ENCODE data around the gene SMIM20. TPM values are rescaled to one million over a fixed set of nuclear protein-coding genes. Genes with fewer than 3 reads are reported as not detected.

The SMIM20 gene
- total and polyA plus RNA-seq, 8 donors, result 19.4 to 85.3 (median 43.8) TPM; not detected in 1

DNA sequence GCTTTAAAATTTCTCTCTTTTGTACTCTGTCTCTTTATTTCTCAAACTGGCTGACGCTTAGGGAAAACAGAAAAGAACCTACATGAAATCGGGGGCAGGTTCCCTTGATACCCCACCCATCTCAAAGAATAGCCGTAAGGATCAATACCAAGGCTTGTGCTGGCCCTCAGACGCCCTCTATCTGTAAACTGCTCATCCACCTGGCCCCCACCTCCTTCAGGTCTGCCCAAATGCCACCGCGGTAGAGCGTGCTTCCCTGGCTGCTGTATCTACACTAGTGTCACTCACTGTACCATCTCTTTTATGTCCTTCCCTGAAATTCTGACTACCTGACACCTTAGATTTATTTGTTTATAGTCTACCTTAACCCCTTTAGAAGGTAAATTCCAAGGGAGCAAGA, 62.8 kb downstream of the SMIM20 start:
- H3K27ac ChIP-seq, result no peak overlapping the region
- 72 to 86% (median 73%) methylated on average over 7 of the region's 7 CpGs for WGBS, 5 donors
- TF ChIP-seq POLR2A (IDR thresholded peaks at IDR 0.05) (no peak), POLR2AphosphoS5 (IDR thresholded peaks at IDR 0.05) (no peak), EP300 (IDR thresholded peaks at IDR 0.05) (no peak)
- TF ChIP-seq, protein P1, sequence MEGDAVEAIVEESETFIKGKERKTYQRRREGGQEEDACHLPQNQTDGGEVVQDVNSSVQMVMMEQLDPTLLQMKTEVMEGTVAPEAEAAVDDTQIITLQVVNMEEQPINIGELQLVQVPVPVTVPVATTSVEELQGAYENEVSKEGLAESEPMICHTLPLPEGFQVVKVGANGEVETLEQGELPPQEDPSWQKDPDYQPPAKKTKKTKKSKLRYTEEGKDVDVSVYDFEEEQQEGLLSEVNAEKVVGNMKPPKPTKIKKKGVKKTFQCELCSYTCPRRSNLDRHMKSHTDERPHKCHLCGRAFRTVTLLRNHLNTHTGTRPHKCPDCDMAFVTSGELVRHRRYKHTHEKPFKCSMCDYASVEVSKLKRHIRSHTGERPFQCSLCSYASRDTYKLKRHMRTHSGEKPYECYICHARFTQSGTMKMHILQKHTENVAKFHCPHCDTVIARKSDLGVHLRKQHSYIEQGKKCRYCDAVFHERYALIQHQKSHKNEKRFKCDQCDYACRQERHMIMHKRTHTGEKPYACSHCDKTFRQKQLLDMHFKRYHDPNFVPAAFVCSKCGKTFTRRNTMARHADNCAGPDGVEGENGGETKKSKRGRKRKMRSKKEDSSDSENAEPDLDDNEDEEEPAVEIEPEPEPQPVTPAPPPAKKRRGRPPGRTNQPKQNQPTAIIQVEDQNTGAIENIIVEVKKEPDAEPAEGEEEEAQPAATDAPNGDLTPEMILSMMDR (IDR thresholded peaks at IDR 0.05), result no peak
- intact Hi-C loops (cut with DNase I; ENCODE audit: low total_unique reads), result no loop called here
- H3K27me3 ChIP-seq, result no peaks in the 10 kb centered on the region
- no peaks in the 10 kb centered on the region for H3K36me3 ChIP-seq
- H3K9me3 ChIP-seq, result no peaks in the 10 kb centered on the region
- DNase-seq, result no peak
- peaks cover 0 to 14% (median 0%) of the 10 kb centered on the region in 4 donors for H3K4me1 ChIP-seq
- H3K4me3 ChIP-seq, result no peak overlapping the region

DNA sequence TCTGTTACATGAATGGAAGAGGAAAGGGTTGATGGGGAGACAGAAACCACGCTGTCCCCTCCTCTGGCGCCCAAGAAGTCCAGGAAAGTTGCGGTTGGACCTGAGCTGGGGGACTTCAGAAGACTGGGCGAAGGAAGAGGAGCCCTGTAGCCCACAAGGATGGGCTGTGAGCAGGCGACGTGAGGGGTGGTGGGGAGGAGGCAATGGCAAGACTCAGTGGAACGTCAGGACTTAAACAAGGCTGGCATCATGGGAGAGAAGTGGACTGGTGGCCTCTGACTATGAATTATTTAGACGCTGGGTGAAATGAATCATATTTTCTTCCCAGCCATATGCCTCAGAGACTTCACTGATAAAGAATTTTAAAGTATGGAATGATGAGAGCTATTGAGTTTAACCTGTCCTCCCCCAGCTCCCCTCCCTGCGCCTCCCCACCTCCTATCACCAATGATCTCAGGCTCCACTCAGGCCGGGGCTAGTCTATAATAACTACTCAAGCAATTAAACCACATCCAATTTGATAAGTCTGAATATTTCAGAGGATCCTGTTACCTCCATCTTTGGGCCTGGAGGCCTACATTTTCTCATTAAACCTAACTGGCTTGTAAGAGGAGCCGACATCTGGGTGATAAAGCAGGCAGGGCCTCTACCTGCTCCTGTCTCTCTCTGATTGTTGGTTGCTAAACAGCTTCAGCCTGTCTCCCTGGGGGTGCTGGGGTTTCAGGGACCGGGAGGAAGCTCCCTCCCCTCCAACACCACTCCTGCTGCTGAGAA, 63.6 kb downstream of the SMIM20 start:
- H3K4me3 ChIP-seq, result no peak overlapping the region
- intact Hi-C loops (cut with DNase I; ENCODE audit: low total_unique reads), result no loop called here
- TF ChIP-seq POLR2AphosphoS5 (IDR thresholded peaks at IDR 0.05), result no peak
- TF ChIP-seq POLR2A (IDR thresholded peaks at IDR 0.05), result no peak
- no peak for TF ChIP-seq EP300 (IDR thresholded peaks at IDR 0.05)
- TF ChIP-seq, protein P1 (IDR thresholded peaks at IDR 0.05), result no peak
- 89 to 94% (median 92%) methylated on average over 12 of the region's 12 CpGs for whole genome bisulfite sequencing, 5 donors
- no peak overlapping the region for H3K27ac ChIP-seq
- H3K36me3 ChIP-seq, result no peaks in the 10 kb centered on the region
- no peaks in the 10 kb centered on the region for H3K9me3 ChIP-seq
- no peak for DNase-seq
- peaks cover 0 to 14% (median 0%) of the 10 kb centered on the region in 4 donors for H3K4me1 ChIP-seq
- no peaks in the 10 kb centered on the region for H3K27me3 ChIP-seq

DNA sequence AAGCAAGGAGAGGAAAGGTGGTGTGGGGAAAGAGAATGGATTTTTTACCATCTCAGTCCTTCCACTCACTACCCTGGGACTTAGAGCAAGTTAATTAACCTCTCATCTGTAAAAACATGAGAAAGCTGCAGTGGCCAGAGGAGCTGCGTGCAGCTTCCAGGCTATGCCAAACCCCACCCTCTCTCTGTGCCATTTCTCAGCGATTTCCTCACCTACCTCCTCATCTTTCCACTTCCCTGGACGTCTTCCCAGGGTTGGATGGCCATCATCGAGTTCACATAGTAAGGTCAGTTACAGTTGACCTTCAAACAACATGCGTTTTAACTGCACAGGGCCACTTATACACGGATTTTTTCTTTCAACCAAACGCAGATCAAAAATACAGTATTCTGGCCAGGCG, 64.3 kb downstream of the SMIM20 start:
- H3K4me1 ChIP-seq, result peaks cover 0 to 7% (median 0%) of the 10 kb centered on the region in 4 donors
- no peak overlapping the region for H3K4me3 ChIP-seq
- no peak for DNase-seq
- no peaks in the 10 kb centered on the region for H3K36me3 ChIP-seq
- no peaks in the 10 kb centered on the region for H3K27me3 ChIP-seq
- intact Hi-C loops (cut with DNase I; ENCODE audit: low total_unique reads), result no loop called here
- no peaks in the 10 kb centered on the region for H3K9me3 ChIP-seq
- TF ChIP-seq POLR2AphosphoS5 (IDR thresholded peaks at IDR 0.05), result no peak
- TF ChIP-seq EP300 (IDR thresholded peaks at IDR 0.05), result no peak
- TF ChIP-seq POLR2A (IDR thresholded peaks at IDR 0.05), result no peak
- TF ChIP-seq, protein P1 (IDR thresholded peaks at IDR 0.05), result no peak
- H3K27ac ChIP-seq, result no peak overlapping the region
- WGBS, 5 donors, result 49 to 69% (median 61%) methylated on average over 8 of the region's 8 CpGs

Other genes with a start within 250 kb of the SMIM20 start
- 100 to 1,000 TPM in 3 of 5 donors, 10 to 100 TPM in 1, 1 to 10 TPM in 1; 4.1 to 173 (median 113) TPM for gene SEL1L3, start 51.2 kb upstream of the SMIM20 start, total RNA-seq
- gene SEL1L3, start 51.2 kb upstream of the SMIM20 start, polyA plus RNA-seq, result 10 to 100 TPM; 16.6 to 48.1 (median 21.5) TPM

Data from stomach (tissue), 9 donors.